Suprapubic skin (tissue), 4 donors: Measurements from ENCODE around the gene DNAH5.

Source experiments
- CTCF ChIP-seq, 2 donors: fragments of 200-600 bp in 1 of 2; fragments of 450-650 bp in 1 of 2; sonication (generic) in 1 of 2; IDR thresholded peaks; one replicate each; pipeline ENCODE4 v1.5.1; 2016 to 2019; ENCODE audit warnings: antibody characterized with exemption in 2 of 2, mild to moderate bottlenecking in 1 of 2, moderate library complexity in 1 of 2
- EP300 ChIP-seq: sonication (generic); formaldehyde crosslinking; IDR thresholded peaks from one replicate; pipeline ENCODE4 v1.6.1; 2017; ENCODE audit warnings: antibody characterized with exemption
- POLR2A ChIP-seq, 2 donors: fragments of 450-650 bp; IDR thresholded peaks; one replicate each; pipeline ENCODE4 v1.6.1; 2017; ENCODE audit warnings: antibody characterized with exemption in 2 of 2, mild to moderate bottlenecking in 2 of 2, moderate library complexity in 2 of 2
- POLR2AphosphoS5 ChIP-seq, 3 donors: sonication (generic); formaldehyde crosslinking; IDR thresholded peaks; one replicate each; pipeline ENCODE4 v1.6.1; 2017; ENCODE audit warnings: antibody characterized with exemption in 3 of 3

- TF ChIP-seq CTCF (IDR thresholded peaks at IDR 0.05) (no peak), POLR2AphosphoS5 (IDR thresholded peaks at IDR 0.05) (no peak), EP300 (no peak), POLR2A (IDR thresholded peaks at IDR 0.05) (no peak)
Measured at GRCh38 chr5:13917061-13917460, 27.4 kb downstream of the DNAH5 start.
